GM21717 (cell line): Measurements from ENCODE around the gene FBXW7.
"Not testable (repeated sequence)": the region's sequence is repeated elsewhere in the genome, so short reads cannot be mapped to it uniquely, and the experiment has no call there.

Source experiments
- ATAC-seq: cut with Tn5 transposase; IDR thresholded peaks from one replicate; pipeline ENCODE4 v1.9.1; 2021; ENCODE audit warnings: mild to moderate bottlenecking, moderate library complexity; ENCODE audit not compliant: unreplicated experiment

The FBXW7 gene

DNA sequence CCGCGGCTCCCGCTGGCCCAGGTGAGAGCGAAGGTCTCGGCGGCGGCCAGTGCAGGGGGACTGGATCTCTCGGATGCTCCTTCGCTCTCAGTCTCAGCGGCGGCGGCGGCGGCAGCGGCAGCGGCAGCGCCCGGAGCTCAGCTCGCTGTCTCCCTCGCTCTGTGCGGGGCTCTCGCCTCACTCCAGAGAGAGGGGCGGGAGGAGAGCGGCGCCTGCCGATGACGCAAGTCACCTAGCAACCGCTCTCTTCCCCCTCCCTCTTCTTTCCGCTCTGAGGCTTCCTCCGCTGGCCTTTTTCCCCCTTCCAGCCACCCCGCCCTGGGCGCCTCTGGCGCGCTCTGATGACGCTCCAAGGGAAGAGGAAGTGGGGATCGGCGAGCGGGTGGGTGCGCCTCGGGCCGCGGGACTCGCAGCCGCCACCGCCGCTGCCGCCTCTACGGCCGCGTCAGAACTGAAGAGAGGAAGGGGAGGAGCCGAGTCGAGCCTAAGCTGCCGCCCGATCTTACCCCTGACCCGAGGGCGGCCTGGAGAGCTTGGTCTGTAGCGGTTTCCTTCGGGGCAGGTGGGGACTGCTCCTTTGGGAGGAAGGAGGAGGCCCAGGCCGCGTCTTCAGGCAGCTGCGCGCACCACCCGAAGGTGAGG, at the start of gene FBXW7:
TSS of gene FBXW7 (minus strand) at position 190 of the 642 bp plus-strand sequence. CDS start 124,289 bp downstream, outside the sequence.
- peak; percentile 81 for ATAC-seq

- peak; percentile 63 for ATAC-seq
These were observed 49.1 kb upstream of the FBXW7 start for GRCh38 chr4:152585023-152585441.

- ATAC-seq: no peak
These were observed 45.8 kb upstream of the FBXW7 start for GRCh38 chr4:152581536-152582160.

- ATAC-seq: no peak
These were observed 44.0 kb upstream of the FBXW7 start for GRCh38 chr4:152579916-152580315.

- no peak for ATAC-seq
These were observed 43.3 kb upstream of the FBXW7 start for GRCh38 chr4:152579107-152579764.

GRCh38 chr4:152578670-152579069, 42.8 kb upstream of the FBXW7 start:
- ATAC-seq: no peak

DNA sequence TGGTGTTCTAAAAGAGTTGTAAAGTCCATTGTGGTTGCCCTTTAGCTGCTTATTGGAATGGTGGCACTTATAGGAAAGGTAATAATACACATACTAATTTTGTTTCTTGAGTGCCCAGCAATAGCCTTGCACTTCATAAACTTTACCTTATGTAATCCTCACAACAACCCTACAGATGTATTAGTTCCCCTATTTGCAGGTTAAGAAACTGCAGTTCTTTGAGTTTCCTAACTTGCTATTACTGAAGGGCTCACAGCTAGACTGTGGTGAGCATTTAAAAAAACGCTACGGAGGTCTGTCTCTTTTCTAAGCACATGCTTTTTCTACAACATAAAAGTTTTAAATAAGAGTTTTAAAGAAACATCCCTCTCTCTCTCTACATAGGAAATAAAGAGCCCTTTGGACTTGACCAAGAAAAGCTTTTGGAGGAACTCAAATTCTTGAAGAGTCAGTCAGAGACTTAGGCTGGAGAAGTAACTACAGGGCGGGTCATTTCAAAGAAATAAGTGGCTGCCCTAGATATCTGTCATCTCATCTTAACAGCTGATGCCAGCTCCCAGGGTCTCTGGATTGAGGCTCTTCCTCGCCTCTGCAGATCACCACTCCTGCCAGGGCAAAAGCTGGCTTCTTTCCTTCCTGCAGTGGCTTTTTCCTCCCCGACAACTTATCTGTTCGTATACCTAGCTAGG, 42.0 kb upstream of the FBXW7 start:
- ATAC-seq: peak; percentile 61

DNA sequence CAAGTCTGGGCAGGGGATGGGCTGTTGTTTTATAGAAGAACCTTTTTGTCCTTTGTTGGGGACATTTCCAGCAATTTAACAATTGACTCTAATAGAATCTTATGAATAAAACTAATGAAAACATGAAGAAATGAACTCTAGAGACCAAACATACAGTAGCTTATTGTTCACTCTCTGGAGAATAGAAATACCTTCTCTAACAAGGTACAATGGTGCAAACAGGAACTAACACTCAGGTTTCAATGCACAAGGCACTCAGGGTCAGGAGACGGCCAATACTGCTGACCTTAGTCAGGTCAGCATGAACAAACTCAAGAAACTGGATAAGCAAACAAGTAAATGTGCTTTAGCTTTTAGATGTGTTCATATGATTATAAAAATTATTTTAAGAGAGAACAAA, 39.6 kb upstream of the FBXW7 start:
- no peak for ATAC-seq

GRCh38 chr4:152573861-152574260, 38.0 kb upstream of the FBXW7 start:
- no peak for ATAC-seq

DNA sequence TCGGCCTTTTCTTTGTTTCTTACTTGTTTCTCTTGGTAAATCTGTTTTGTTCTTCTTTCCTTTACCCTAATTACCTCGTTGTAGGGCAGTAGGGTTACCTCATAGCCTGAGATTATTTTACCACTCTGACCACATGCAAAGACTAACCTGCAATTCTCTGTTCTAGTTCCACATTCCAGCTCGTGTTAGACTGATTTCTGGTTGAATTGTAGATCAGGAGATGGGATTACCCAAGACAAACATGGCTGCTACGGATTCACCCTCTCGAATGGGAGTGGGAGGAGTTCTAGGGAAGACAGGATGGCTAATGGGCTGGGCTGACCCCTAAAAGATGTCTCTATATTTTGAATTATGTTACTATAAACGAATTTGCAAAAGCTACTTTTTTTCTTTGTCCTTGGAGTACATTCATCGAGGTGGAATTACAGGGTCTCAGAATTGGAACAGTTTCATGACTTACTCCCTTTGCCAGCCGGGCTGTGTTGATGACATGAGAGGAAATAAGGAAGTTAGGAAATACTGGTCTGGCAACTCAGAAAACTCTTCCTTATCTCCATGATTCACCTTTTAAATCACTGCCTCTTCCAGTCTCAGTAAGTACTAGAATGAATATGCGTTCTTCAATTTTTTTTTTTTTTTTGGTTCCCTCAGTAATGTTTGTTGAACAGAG, 36.7 kb upstream of the FBXW7 start:
- ATAC-seq: no peak

- ATAC-seq: no peak
These were observed 35.9 kb upstream of the FBXW7 start for GRCh38 chr4:152571770-152572169.

- ATAC-seq: no peak
These were observed 35.4 kb upstream of the FBXW7 start for GRCh38 chr4:152571296-152571695.

DNA sequence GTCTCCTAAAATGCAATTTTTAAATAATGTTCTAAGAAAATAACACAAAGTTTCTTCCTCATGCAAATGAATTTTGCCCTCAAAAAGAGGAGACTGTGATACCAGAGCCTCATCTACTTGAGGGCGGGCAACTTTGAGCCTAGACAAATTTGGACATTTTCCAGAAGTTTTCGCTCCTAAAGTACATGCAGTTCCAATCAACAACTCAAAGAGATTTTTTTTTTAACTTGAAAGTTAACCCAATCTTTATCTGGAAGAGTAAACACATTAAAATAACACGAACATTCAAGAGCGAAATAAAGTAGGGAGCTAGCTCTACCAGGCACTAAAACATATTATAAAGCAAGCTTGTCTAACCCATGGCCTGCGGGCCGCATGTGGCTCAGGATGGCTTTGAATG, 29.4 kb upstream of the FBXW7 start:
- ATAC-seq: no peak

GRCh38 chr4:152564336-152564735, 28.4 kb upstream of the FBXW7 start:
- no peak for ATAC-seq

- ATAC-seq: no peak
These were observed 27.3 kb upstream of the FBXW7 start for GRCh38 chr4:152563209-152563608.

DNA sequence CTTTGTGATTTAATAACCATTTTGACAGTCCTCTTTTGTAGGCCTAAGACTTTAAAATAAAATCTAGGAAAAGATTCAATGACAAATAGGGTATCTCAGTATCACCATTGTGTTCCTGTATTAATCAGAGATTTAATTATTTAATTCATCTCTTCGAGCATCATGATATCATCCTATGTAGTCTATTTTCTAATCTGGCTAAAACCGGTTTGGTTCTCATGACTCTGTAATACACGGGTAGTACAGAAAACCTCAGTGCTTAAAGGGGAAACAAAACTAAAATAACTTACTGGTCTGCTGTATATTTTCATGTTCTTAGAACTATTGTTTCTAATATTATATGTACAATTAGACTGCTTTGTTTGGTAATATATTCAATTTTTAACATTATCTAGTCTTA, 23.7 kb upstream of the FBXW7 start:
- ATAC-seq: no peak

DNA sequence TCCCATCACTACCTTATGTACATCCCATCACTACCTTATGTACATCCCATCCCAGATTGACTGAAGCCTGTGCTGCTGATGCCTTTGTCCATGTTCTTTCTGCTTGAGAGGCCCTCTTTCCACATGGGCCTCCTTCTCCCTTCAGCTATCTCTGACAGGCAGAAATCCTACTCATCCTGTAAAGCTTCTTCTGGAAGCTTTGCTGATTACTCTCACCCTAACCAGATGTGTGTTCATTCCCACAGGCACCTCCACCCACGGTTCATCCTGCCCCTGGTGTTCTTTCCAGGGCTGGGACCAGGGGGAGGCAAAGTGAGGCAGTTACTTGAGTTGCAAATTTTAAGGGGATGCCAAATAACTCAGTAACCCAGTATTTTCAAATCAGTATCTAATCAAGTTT, 22.5 kb upstream of the FBXW7 start:
- ATAC-seq: no peak

DNA sequence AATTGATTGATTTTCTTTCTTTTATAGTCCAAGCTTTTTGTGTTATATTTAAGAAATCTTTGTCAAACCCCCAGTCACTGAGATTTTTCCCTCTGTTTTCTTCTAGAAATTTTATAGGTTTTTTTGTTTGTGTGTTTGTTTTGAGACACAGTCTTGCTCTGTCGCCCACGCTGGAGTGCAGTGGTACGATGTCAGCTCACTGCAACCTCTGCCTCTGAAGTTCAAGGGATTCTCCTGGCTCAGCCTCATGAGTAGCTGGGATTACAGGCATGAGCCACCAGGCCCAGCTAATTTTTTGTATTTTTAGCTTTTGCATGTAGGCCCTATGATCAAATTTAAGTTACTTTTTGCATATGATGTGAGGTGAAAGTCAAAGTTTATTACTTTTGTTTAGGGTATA, 20.9 kb upstream of the FBXW7 start:
- no peak for ATAC-seq

GRCh38 chr4:152556283-152556682, 20.4 kb upstream of the FBXW7 start:
- no peak for ATAC-seq

DNA sequence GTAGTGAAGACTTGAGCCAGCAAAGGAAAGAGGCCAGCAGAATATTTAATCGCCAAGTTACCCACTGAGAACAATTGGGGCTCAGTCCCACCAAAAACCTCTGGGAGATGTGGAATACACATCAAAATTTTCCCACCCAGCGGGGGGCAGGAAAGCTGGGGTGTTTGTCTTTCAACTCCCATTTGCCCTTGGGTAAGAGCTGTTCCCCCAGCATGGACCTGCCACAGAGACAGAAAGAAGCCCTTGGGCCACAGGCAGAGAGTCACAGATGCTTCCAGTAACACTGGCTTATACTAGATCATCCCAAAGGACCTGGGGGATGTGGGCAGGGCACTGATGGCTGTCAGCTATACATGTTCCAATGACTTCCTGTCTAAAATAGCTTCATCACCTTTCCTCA, 18.9 kb upstream of the FBXW7 start:
- no peak for ATAC-seq

DNA sequence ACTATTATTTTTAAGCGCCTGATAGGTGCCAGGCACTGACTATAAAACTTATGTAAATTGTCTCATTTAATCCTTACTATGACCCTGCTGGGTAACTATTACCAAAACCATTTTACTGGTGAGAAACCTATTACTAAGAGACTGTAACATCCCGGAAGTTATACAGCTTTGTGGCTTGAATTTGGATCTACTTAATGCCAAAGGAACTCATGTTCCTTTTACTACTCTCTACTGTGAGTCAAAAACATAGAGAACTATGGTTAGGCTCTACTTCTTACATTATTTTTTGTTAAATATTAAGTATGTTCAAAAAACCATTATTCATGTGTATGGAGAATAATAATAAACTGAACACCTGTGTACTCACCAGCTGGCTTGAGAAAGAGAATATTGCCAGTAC, 14.8 kb upstream of the FBXW7 start:
- not testable (repeated sequence) for ATAC-seq
